Liver (tissue), 2 donors: ENCODE data around the gene PGAP1.

ENCODE experiments used
- CTCF ChIP-seq: fragments of 150-350 bp; IDR thresholded peaks from 2 replicates; pipeline ENCODE4 v1.5.1; 2017; ENCODE audit warnings: improper control_type of control experiment, low read depth, low read length; ENCODE audit not compliant: missing input control
- YY1 ChIP-seq: IDR thresholded peaks from 2 replicates; pipeline ENCODE4 v1.6.1; 2016; ENCODE audit warnings: antibody characterized with exemption, mild to moderate bottlenecking
- donor health status: healthy.

GRCh38 chr2:196827356-196827755 is 99.2 kb downstream of the PGAP1 start:
- TF ChIP-seq YY1 (no peak), CTCF (no peak)
